K562 (cell line): ENCODE measurements around the gene PPT1. TPM values are rescaled to one million over a fixed set of nuclear protein-coding genes. Genes with fewer than 3 reads are reported as not detected.

Source experiments
- C11orf30 ChIP-seq: fragments of 450-650 bp; IDR thresholded peaks from 2 replicates; pipeline ENCODE4 v1.6.1; 2016; ENCODE audit warnings: low read depth, mild to moderate bottlenecking
- ESRRA ChIP-seq: fragments of 450-650 bp; IDR thresholded peaks from 2 replicates; pipeline ENCODE4 v1.6.1; 2014; ENCODE audit warnings: low read depth, mild to moderate bottlenecking, moderate library complexity, borderline replicate concordance
- ILK ChIP-seq: fragments of 450-650 bp; IDR thresholded peaks from 2 replicates; pipeline ENCODE4 v1.6.1; 2016; ENCODE audit warnings: missing genetic modification characterization, low read depth, mild to moderate bottlenecking, missing compliant biosample characterization, moderate library complexity, borderline replicate concordance
- NCOA2 ChIP-seq, 2 experiments: fragments of 450-650 bp; IDR thresholded peaks; 2 replicates each; pipeline ENCODE4 v1.6.1; 2018; ENCODE audit warnings: mild to moderate bottlenecking in 2 of 2, moderate library complexity in 1 of 2; ENCODE audit not compliant: partially characterized antibody in 2 of 2
- NFRKB ChIP-seq: fragments of 450-650 bp; IDR thresholded peaks from 2 replicates; pipeline ENCODE4 v1.6.1; 2016; ENCODE audit warnings: low read depth
- NR4A1 ChIP-seq, 2 experiments: fragments of 250-450 bp in 1 of 2; fragments of 450-650 bp in 1 of 2; sonication (Bioruptor Pico) in 1 of 2; IDR thresholded peaks; 2 replicates each; pipeline versions ENCODE4 v1.4.0 to v1.6.1; 2016 to 2020; ENCODE audit warnings: mild to moderate bottlenecking in 2 of 2, missing compliant biosample characterization in 1 of 2, missing genetic modification characterization in 1 of 2, moderate library complexity in 1 of 2
- PCBP1 ChIP-seq: fragments of 200-400 bp; formaldehyde crosslinking; IDR thresholded peaks from 2 replicates; pipeline ENCODE4 v1.6.1; 2018; ENCODE audit warnings: mild to moderate bottlenecking, low read depth, low read length; ENCODE audit not compliant: poor library complexity, severe bottlenecking
- PPARD ChIP-seq: fragments of 250-450 bp; sonication (Bioruptor Pico); IDR thresholded peaks from 2 replicates; pipeline ENCODE4 v1.8.0; 2022; ENCODE audit warnings: inconsistent platforms, mild to moderate bottlenecking, moderate library complexity
- PTBP1 ChIP-seq: fragments of 200-400 bp; formaldehyde crosslinking; IDR thresholded peaks from 2 replicates; pipeline ENCODE4 v1.6.1; 2017; ENCODE audit warnings: low read depth, low read length
- PURB ChIP-seq: sonication (generic); formaldehyde crosslinking; IDR thresholded peaks from 2 replicates; pipeline ENCODE4 v1.9.0; 2021; ENCODE audit warnings: low read depth, mild to moderate bottlenecking, missing genetic modification reagents
- ZBED1 ChIP-seq: IDR thresholded peaks from 2 replicates; pipeline ENCODE4 v1.6.1; 2014
- ZNF324 ChIP-seq: fragments of 250-450 bp; sonication (Bioruptor Pico); IDR thresholded peaks from 2 replicates; pipeline ENCODE4 v1.4.0; 2020; ENCODE audit warnings: mild to moderate bottlenecking
- ZNF583 ChIP-seq: fragments of 250-450 bp; sonication (Bioruptor Pico); IDR thresholded peaks from 2 replicates; pipeline ENCODE4 v1.4.0; 2020
- polyA plus RNA-seq, 8 experiments: library from polyadenylated mRNA; depleted of rRNA in 4 of 8; stranded (reverse) in 5 of 8; unstranded in 3 of 8; fragments of >200 nt; fragmentation: Nextera tagmentation in 2 of 8; fragmentation: Illumina TruSeq in 1 of 8; extraction: Ambion mirVana in 2 of 8; extraction: Trizol in 1 of 8; gene quantifications; 2 replicates each; pipeline versions ENCODE4 v1.2.1 to v1.2.3, GENCODE V29; 2011 to 2014; ENCODE audit warnings: inconsistent platforms in 1 of 8, missing spikeins in 1 of 8
- total RNA-seq, 7 experiments: library from RNA; depleted of rRNA in 6 of 7; stranded (reverse); fragments of >200 nt in 6 of 7; fragmentation: Illumina TruSeq in 2 of 7; extraction: Trizol in 2 of 7; gene quantifications; 2 replicates each; pipeline versions ENCODE4 v1.2.1 to v1.2.3, GENCODE V29; 2011 to 2021; ENCODE audit warnings: low replicate concordance in 1 of 7
- TF ChIP-seq, protein P1 (sequence below): fragments of 150-350 bp; conservative IDR thresholded peaks from 2 replicates; pipeline ENCODE4 v1.6.1; 2014; ENCODE audit warnings: low read length
- TF ChIP-seq, protein P2 (sequence below): sonication (generic); formaldehyde crosslinking; IDR thresholded peaks from 2 replicates; pipeline ENCODE4 v1.9.0; 2022; ENCODE audit warnings: mild to moderate bottlenecking, missing genetic modification reagents
- TF ChIP-seq, protein P3 (sequence below), 2 experiments: fragments of 200-800 bp in 1 of 2; sonication (Bioruptor generic) in 1 of 2; sonication (generic) in 1 of 2; formaldehyde crosslinking in 1 of 2; IDR thresholded peaks in 1 of 2; conservative IDR thresholded peaks in 1 of 2; 2 replicates each; pipeline versions ENCODE4 v1.5.0 to v1.6.1; 2016 to 2020; ENCODE audit warnings: missing compliant biosample characterization in 1 of 2, missing genetic modification characterization in 1 of 2, missing genetic modification reagents in 1 of 2
- TF ChIP-seq, protein P4 (sequence below): fragments of 250-450 bp; sonication (Bioruptor Pico); IDR thresholded peaks from 2 replicates; pipeline ENCODE4 v1.8.0; 2021; ENCODE audit warnings: mild to moderate bottlenecking, moderate library complexity
- TF ChIP-seq, protein P5 (sequence below), 3 experiments: IDR thresholded peaks in 2 of 3; conservative IDR thresholded peaks in 1 of 3; 2 replicates each; pipeline ENCODE4 v1.5.1; 2011 to 2012; ENCODE audit warnings: low read length in 3 of 3, mild to moderate bottlenecking in 3 of 3, control low read depth in 2 of 3, improper control_type of control experiment in 1 of 3, inconsistent platforms in 1 of 3, low read depth in 1 of 3, mixed read lengths in 1 of 3, moderate library complexity in 1 of 3; ENCODE audit not compliant: insufficient read depth in 2 of 3

PPT1 gene
- total and polyA plus RNA-seq, 9 of the 15 experiments (the other 6 are each of a cell fraction or from before 2014, with no cell fraction given), result 72.2 to 285 (median 143) TPM

DNA sequence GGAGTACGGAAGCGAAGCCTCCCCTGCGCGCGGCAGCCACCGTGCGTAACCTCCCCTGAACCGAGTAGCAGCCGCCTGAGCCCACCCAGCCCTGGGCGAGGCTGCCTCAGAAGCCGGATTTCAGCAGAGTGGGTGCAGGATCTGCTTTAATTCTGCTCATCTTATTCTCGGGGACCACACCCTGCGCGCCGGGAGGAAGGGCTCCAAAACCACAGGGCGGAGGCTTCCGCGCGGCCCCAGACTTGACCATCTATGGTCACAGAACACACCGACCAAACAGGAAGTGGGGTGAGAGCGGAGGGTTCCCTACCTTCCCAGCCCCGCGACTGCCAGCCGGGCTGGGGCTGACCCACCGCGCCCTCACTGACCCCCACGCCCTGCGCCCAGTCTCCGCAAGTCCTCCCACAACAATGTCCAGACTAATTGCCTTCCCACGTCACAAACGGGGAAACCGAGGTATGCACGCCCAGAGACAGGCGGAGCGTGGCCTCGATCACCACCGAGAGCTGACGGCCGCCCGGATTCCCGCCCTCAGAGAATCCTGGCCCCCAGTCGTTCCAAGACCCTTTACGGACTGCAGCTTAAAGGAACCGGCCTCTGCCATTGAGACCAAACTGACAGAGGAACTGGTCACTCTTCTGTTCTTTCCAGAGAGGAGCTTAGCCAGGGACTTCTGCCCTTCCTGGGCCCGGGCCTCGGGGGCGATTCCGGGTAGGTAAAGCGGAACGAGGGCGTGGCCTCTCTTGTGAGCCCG lies 57.1 kb downstream of the PPT1 start (continued):
- TF ChIP-seq NR4A1 (CRISPR knock-in tag; IDR thresholded peaks at IDR 0.05) (0 out of 2 replicates have a peak, but pooled peaks have one; percentile 10), NR4A1 (tag; IDR thresholded peaks at IDR 0.05) (peak; percentile 80), NCOA2 (IDR thresholded peaks at IDR 0.05; ENCODE audit: partially characterized antibody in 2 of 2) (no peak), PPARD (CRISPR knock-in tag) (no peak), PURB (CRISPR knock-in tag) (no peak), PTBP1 (no peak), ILK (tag) (no peak), ZBED1 (no peak), NFRKB (peak; percentile 97), C11orf30 (no peak), ZNF583 (peak; percentile 76), ESRRA (peak; percentile 93), PCBP1 (peak; percentile 13), ZNF324 (CRISPR knock-in tag) (no peak)
- TF ChIP-seq, protein P1, sequence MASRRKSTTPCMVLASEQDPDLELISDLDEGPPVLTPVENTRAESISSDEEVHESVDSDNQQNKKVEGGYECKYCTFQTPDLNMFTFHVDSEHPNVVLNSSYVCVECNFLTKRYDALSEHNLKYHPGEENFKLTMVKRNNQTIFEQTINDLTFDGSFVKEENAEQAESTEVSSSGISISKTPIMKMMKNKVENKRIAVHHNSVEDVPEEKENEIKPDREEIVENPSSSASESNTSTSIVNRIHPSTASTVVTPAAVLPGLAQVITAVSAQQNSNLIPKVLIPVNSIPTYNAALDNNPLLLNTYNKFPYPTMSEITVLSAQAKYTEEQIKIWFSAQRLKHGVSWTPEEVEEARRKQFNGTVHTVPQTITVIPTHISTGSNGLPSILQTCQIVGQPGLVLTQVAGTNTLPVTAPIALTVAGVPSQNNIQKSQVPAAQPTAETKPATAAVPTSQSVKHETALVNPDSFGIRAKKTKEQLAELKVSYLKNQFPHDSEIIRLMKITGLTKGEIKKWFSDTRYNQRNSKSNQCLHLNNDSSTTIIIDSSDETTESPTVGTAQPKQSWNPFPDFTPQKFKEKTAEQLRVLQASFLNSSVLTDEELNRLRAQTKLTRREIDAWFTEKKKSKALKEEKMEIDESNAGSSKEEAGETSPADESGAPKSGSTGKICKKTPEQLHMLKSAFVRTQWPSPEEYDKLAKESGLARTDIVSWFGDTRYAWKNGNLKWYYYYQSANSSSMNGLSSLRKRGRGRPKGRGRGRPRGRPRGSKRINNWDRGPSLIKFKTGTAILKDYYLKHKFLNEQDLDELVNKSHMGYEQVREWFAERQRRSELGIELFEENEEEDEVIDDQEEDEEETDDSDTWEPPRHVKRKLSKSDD, result no peak
- TF ChIP-seq, protein P2, sequence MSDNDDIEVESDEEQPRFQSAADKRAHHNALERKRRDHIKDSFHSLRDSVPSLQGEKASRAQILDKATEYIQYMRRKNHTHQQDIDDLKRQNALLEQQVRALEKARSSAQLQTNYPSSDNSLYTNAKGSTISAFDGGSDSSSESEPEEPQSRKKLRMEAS, result no peak
- TF ChIP-seq, protein P3, sequence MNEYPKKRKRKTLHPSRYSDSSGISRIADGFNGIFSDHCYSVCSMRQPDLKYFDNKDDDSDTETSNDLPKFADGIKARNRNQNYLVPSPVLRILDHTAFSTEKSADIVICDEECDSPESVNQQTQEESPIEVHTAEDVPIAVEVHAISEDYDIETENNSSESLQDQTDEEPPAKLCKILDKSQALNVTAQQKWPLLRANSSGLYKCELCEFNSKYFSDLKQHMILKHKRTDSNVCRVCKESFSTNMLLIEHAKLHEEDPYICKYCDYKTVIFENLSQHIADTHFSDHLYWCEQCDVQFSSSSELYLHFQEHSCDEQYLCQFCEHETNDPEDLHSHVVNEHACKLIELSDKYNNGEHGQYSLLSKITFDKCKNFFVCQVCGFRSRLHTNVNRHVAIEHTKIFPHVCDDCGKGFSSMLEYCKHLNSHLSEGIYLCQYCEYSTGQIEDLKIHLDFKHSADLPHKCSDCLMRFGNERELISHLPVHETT (CRISPR knock-in tag; conservative IDR thresholded peaks at IDR 0.05 in 1 of 2, IDR thresholded peaks at IDR 0.05 in 1 of 2), result peak in 1 of 2 experiments; percentile 81; a peak in 2 of 4 replicates
- TF ChIP-seq, protein P4, sequence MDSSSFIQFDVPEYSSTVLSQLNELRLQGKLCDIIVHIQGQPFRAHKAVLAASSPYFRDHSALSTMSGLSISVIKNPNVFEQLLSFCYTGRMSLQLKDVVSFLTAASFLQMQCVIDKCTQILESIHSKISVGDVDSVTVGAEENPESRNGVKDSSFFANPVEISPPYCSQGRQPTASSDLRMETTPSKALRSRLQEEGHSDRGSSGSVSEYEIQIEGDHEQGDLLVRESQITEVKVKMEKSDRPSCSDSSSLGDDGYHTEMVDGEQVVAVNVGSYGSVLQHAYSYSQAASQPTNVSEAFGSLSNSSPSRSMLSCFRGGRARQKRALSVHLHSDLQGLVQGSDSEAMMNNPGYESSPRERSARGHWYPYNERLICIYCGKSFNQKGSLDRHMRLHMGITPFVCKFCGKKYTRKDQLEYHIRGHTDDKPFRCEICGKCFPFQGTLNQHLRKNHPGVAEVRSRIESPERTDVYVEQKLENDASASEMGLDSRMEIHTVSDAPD (CRISPR knock-in tag), result no peak
- TF ChIP-seq, protein P5, sequence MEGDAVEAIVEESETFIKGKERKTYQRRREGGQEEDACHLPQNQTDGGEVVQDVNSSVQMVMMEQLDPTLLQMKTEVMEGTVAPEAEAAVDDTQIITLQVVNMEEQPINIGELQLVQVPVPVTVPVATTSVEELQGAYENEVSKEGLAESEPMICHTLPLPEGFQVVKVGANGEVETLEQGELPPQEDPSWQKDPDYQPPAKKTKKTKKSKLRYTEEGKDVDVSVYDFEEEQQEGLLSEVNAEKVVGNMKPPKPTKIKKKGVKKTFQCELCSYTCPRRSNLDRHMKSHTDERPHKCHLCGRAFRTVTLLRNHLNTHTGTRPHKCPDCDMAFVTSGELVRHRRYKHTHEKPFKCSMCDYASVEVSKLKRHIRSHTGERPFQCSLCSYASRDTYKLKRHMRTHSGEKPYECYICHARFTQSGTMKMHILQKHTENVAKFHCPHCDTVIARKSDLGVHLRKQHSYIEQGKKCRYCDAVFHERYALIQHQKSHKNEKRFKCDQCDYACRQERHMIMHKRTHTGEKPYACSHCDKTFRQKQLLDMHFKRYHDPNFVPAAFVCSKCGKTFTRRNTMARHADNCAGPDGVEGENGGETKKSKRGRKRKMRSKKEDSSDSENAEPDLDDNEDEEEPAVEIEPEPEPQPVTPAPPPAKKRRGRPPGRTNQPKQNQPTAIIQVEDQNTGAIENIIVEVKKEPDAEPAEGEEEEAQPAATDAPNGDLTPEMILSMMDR (IDR thresholded peaks at IDR 0.05 in 2 of 3, conservative IDR thresholded peaks at IDR 0.05 in 1 of 3; ENCODE audit: insufficient read depth in 2 of 3, low read depth in 1 of 3, low read length in 3 of 3), result no peak
